ENCODE measurements around the gene ESRRG.

ESRRG gene

GRCh38 chr1:216502528-216503162 is 220.6 kb downstream of the ESRRG start:
- DNase-seq (ENCODE audit: low spot score): no peak

- DNase-seq (ENCODE audit: low spot score): no peak
These were observed 222.8 kb downstream of the ESRRG start for GRCh38 chr1:216500273-216500967.

- no peak for DNase-seq (ENCODE audit: low spot score)
These were observed 223.5 kb downstream of the ESRRG start for GRCh38 chr1:216499581-216500272.

- DNase-seq (ENCODE audit: low spot score): no peak
These were observed 225.0 kb downstream of the ESRRG start for GRCh38 chr1:216498277-216498676.

- DNase-seq (ENCODE audit: low spot score): no peak
These were observed 238.2 kb downstream of the ESRRG start for GRCh38 chr1:216485042-216485441.

GRCh38 chr1:216483672-216484401 is 239.4 kb downstream of the ESRRG start:
- DNase-seq (ENCODE audit: low spot score): no peak

- no peak for DNase-seq (ENCODE audit: low spot score)
These were observed 240.6 kb downstream of the ESRRG start for GRCh38 chr1:216482620-216483019.

GRCh38 chr1:216478238-216478637 is 245.0 kb downstream of the ESRRG start:
- no peak for DNase-seq (ENCODE audit: low spot score)

- no peak for DNase-seq (ENCODE audit: low spot score)
These were observed 246.9 kb downstream of the ESRRG start for GRCh38 chr1:216476341-216476740.

- no peak for DNase-seq (ENCODE audit: low spot score)
These were observed 247.5 kb downstream of the ESRRG start for GRCh38 chr1:216475659-216476276.

GRCh38 chr1:216466162-216466801 is 256.9 kb downstream of the ESRRG start:
- DNase-seq (ENCODE audit: low spot score): no peak

- DNase-seq (ENCODE audit: low spot score): no peak
These were observed 258.7 kb downstream of the ESRRG start for GRCh38 chr1:216464489-216464888.

GRCh38 chr1:216462066-216462775 is 261.0 kb downstream of the ESRRG start:
- no peak for DNase-seq (ENCODE audit: low spot score)

GRCh38 chr1:216461466-216461865 is 261.8 kb downstream of the ESRRG start:
- DNase-seq (ENCODE audit: low spot score): no peak

GRCh38 chr1:216459651-216460207 is 263.5 kb downstream of the ESRRG start:
- DNase-seq (ENCODE audit: low spot score): no peak

- no peak for DNase-seq (ENCODE audit: low spot score)
These were observed 264.4 kb downstream of the ESRRG start for GRCh38 chr1:216458812-216459211.

GRCh38 chr1:216457356-216457755 is 265.9 kb downstream of the ESRRG start:
- no peak for DNase-seq (ENCODE audit: low spot score)

- DNase-seq (ENCODE audit: low spot score): peak; percentile 8
These were observed 266.5 kb downstream of the ESRRG start for GRCh38 chr1:216456682-216457081.

- DNase-seq (ENCODE audit: low spot score): no peak
These were observed 269.5 kb downstream of the ESRRG start for GRCh38 chr1:216453777-216454176.
